Glutamatergic neuron (in vitro differentiated cells): Measurements from ENCODE around the gene CREB3L2. TPM values are rescaled to one million over a fixed set of nuclear protein-coding genes. Genes with fewer than 3 reads are reported as not detected.

Source experiments
- DNase-seq: peaks from one replicate; pipeline ENCODE4 v3.0.0; 2022
- H3K27ac Mint-ChIP-seq: one replicate; pipeline ENCODE4 v1.8.0; 2020; ENCODE audit warnings: mild to moderate bottlenecking, mixed read lengths, inconsistent platforms; ENCODE audit not compliant: unreplicated experiment
- H3K27me3 Mint-ChIP-seq: one replicate; pipeline ENCODE4 v1.8.0; 2020; ENCODE audit warnings: mild to moderate bottlenecking, moderate library complexity, mixed read lengths, inconsistent platforms; ENCODE audit not compliant: unreplicated experiment
- H3K36me3 Mint-ChIP-seq: one replicate; pipeline ENCODE4 v1.8.0; 2020; ENCODE audit warnings: mild to moderate bottlenecking, mixed read lengths, inconsistent platforms; ENCODE audit not compliant: unreplicated experiment
- H3K4me1 Mint-ChIP-seq: one replicate; pipeline ENCODE4 v1.8.0; 2020; ENCODE audit warnings: mild to moderate bottlenecking, low read depth, mixed read lengths, inconsistent platforms; ENCODE audit not compliant: unreplicated experiment
- H3K4me3 Mint-ChIP-seq: one replicate; pipeline ENCODE4 v1.8.0; 2020; ENCODE audit warnings: mild to moderate bottlenecking, mixed read lengths, inconsistent platforms; ENCODE audit not compliant: unreplicated experiment
- H3K9me3 Mint-ChIP-seq: one replicate; pipeline ENCODE4 v1.8.0; 2020; ENCODE audit warnings: mild to moderate bottlenecking, moderate library complexity, mixed read lengths, inconsistent platforms; ENCODE audit not compliant: unreplicated experiment
- total RNA-seq: library from RNA; stranded (reverse); fragmentation: NEBNext Ultra II Directional; extraction: Animal tissue kit (Norgen Biotek cat#: 25700); gene quantifications from one replicate; pipeline ENCODE4 v1.2.1, GENCODE V29; 2021; ENCODE audit not compliant: unreplicated experiment
- TF ChIP-seq, protein P1 (sequence below): fragments of 200-600 bp; sonication (generic); IDR thresholded peaks from one replicate; pipeline ENCODE4 v1.5.0; 2021; ENCODE audit not compliant: partially characterized antibody, unreplicated experiment

CREB3L2 gene
- total RNA-seq, 1 donor from 2014 or later: 45.4 TPM

DNA sequence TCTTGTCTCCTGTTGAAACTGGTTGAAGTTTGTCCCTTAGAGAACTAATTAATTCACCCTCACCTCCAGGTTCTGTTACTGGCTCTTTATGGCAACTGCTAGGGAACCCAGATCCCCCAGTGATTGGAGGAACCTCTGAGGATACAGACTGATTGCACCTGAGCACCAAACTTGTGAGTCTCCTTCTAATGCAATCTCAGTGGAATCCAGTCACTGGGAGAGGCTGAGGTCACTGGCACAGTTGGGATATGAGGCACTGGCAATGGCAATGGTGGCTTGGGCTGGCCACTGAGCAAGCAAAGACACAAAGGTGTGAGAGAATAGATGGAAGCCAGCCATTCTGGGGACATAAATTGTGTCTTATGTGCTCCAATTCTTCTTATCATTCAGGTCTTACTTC, 149.8 kb downstream of the CREB3L2 start:
- Mint-ChIP-seq H3K27me3 (peaks cover 11% of the 10 kb centered on the region), H3K4me1 (no peaks in the 10 kb centered on the region), H3K4me3 (no peak overlapping the region), H3K36me3 (no peaks in the 10 kb centered on the region), H3K9me3 (peaks cover 1% of the 10 kb centered on the region), H3K27ac (no peak overlapping the region)
- no peak for DNase-seq
- TF ChIP-seq, protein P1, sequence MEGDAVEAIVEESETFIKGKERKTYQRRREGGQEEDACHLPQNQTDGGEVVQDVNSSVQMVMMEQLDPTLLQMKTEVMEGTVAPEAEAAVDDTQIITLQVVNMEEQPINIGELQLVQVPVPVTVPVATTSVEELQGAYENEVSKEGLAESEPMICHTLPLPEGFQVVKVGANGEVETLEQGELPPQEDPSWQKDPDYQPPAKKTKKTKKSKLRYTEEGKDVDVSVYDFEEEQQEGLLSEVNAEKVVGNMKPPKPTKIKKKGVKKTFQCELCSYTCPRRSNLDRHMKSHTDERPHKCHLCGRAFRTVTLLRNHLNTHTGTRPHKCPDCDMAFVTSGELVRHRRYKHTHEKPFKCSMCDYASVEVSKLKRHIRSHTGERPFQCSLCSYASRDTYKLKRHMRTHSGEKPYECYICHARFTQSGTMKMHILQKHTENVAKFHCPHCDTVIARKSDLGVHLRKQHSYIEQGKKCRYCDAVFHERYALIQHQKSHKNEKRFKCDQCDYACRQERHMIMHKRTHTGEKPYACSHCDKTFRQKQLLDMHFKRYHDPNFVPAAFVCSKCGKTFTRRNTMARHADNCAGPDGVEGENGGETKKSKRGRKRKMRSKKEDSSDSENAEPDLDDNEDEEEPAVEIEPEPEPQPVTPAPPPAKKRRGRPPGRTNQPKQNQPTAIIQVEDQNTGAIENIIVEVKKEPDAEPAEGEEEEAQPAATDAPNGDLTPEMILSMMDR: no peak

GRCh38 chr7:137850972-137851945, 150.6 kb downstream of the CREB3L2 start:
- Mint-ChIP-seq H3K4me1 (no peaks in the 10 kb centered on the region), H3K4me3 (no peak overlapping the region), H3K27ac (no peak overlapping the region), H3K27me3 (peaks cover 11% of the 10 kb centered on the region), H3K9me3 (peaks cover 1% of the 10 kb centered on the region), H3K36me3 (no peaks in the 10 kb centered on the region)
- DNase-seq: no peak
- TF ChIP-seq, protein P1: no peak

GRCh38 chr7:137850571-137850970, 151.3 kb downstream of the CREB3L2 start:
- Mint-ChIP-seq H3K27me3 (peaks cover 16% of the 10 kb centered on the region), H3K36me3 (no peaks in the 10 kb centered on the region), H3K4me3 (no peak overlapping the region), H3K4me1 (peaks cover 3% of the 10 kb centered on the region), H3K27ac (no peak overlapping the region), H3K9me3 (no peaks in the 10 kb centered on the region)
- no peak for DNase-seq
- TF ChIP-seq, protein P1: no peak

DNA sequence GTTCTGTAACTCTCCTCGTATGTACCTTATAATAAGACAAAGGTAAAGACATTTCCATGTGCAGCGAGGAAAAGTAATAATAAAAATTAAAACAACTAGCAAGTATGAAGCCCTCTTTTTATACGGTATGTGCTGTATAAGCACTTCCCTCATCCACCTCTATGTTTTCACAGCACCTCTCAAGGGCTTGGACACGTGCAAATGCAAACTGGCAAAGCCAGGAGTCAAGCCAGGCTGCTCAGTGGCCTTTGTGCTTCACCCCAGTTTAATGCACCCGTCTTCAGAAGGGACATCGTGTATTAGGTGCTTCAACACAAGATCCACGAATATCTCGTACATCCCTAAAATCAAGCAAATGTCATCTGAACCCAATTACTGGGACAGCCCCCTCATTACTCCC, 153.8 kb downstream of the CREB3L2 start:
- H3K27me3 Mint-ChIP-seq: peaks cover 17% of the 10 kb centered on the region
- H3K4me1 Mint-ChIP-seq: peaks cover 20% of the 10 kb centered on the region
- DNase-seq: no peak
- no peaks in the 10 kb centered on the region for H3K36me3 Mint-ChIP-seq
- H3K4me3 Mint-ChIP-seq: peak overlapping the region; percentile 87
- no peak overlapping the region for H3K27ac Mint-ChIP-seq
- no peaks in the 10 kb centered on the region for H3K9me3 Mint-ChIP-seq
- TF ChIP-seq, protein P1: no peak

DNA sequence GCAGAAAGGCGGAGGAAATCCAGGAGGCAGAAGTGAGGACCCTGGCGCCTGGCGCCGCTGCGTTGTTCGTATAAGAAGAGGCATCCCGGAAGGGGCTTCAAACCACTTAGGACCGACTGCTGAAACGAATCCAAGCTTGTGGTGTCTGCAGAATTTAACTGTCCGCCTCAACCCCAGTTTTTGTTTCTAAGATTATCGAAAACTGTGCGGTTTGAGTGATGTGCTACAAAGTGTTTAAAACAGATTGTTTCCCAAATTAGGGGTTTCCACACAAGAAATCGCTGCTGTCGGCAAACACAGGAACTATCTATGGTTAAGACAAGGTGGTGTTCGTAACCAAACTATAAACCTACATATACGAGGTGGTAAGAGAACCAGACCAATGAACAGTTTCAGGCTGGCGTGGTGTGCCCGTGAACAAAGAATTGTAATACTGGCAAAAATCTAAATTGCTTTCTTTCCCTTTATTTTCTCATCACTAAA, 154.3 kb downstream of the CREB3L2 start:
- no peak for DNase-seq
- peak overlapping the region; percentile 87 for H3K4me3 Mint-ChIP-seq
- H3K36me3 Mint-ChIP-seq: no peaks in the 10 kb centered on the region
- no peaks in the 10 kb centered on the region for H3K9me3 Mint-ChIP-seq
- TF ChIP-seq, protein P1: no peak
- H3K4me1 Mint-ChIP-seq: peaks cover 21% of the 10 kb centered on the region
- H3K27ac Mint-ChIP-seq: peak overlapping the region; percentile 45
- H3K27me3 Mint-ChIP-seq: peaks cover 17% of the 10 kb centered on the region
